Activated CD4-positive, alpha-beta T cell treated with anti-CD3 and anti-CD28 coated beads, Interleukin-2, amount 10 ng/mL, durations not matched to agents 24 days and 14 days (primary cell): ENCODE measurements around the gene MED23. TPM values are rescaled to one million over a fixed set of nuclear protein-coding genes. Genes with fewer than 3 reads are reported as not detected.

Source experiments
- DNase-seq: peaks from one replicate; pipeline ENCODE4 v3.0.0; 2022
- H3K27ac Mint-ChIP-seq: one replicate; pipeline ENCODE4 v1.8.0; 2022; ENCODE audit warnings: mild to moderate bottlenecking, mixed read lengths
- H3K27me3 Mint-ChIP-seq: one replicate; pipeline ENCODE4 v1.8.0; 2022; ENCODE audit warnings: mixed read lengths
- H3K36me3 Mint-ChIP-seq: one replicate; pipeline ENCODE4 v1.8.0; 2022; ENCODE audit warnings: low read depth, mild to moderate bottlenecking, mixed read lengths
- H3K4me1 Mint-ChIP-seq: one replicate; pipeline ENCODE4 v1.8.0; 2021; ENCODE audit warnings: mixed read lengths
- H3K4me3 Mint-ChIP-seq: one replicate; pipeline ENCODE4 v1.8.0; 2022; ENCODE audit warnings: mild to moderate bottlenecking, moderate library complexity, mixed read lengths
- H3K9me3 Mint-ChIP-seq: one replicate; pipeline ENCODE4 v1.8.0; 2021; ENCODE audit warnings: mixed read lengths
- intact Hi-C: fragments of 100-400 bp; cut with micrococcal nuclease; formaldehyde crosslinking; loops from one replicate; pipeline ENCODE4 v1.15.1; 2023
- total RNA-seq: library from RNA; stranded (reverse); gene quantifications from 2 replicates; pipeline ENCODE4 v1.2.3, GENCODE V29; 2022

Gene MED23
- total RNA-seq, 1 donor from 2014 or later = 30.2 TPM

- DNase-seq = no peak
- H3K27ac Mint-ChIP-seq = no peak overlapping the region
- no peaks in the 10 kb centered on the region for H3K36me3 Mint-ChIP-seq
- no peaks in the 10 kb centered on the region for H3K27me3 Mint-ChIP-seq
- H3K4me3 Mint-ChIP-seq = no peak overlapping the region
- peaks cover 2% of the 10 kb centered on the region for H3K4me1 Mint-ChIP-seq
- no peaks in the 10 kb centered on the region for H3K9me3 Mint-ChIP-seq
- intact Hi-C loops = no loop called here
These were observed 24.4 kb upstream of the MED23 start for GRCh38 chr6:131652472-131652871.

DNA sequence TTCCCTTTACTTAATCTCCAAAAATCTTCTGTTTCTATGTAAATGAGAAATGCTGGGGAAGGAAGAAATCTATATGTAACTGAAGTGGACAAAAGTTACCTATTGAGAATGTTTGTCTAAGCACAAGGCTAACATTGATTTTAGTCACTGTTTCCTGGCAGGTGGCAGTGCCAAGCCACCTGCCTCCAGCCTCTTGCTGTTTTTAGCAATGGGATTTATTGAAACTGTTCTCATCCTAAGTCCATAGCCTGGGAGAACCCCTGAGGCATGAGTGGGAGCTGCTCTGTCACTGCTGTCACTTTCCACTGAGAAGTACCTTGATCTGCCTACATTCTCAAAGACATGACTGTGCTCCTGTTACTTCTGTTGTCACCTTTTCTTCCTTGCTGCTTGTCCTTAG, 23.7 kb upstream of the MED23 start:
- H3K9me3 Mint-ChIP-seq = no peaks in the 10 kb centered on the region
- no peak overlapping the region for H3K4me3 Mint-ChIP-seq
- peaks cover 2% of the 10 kb centered on the region for H3K4me1 Mint-ChIP-seq
- DNase-seq = no peak
- H3K27ac Mint-ChIP-seq = no peak overlapping the region
- H3K36me3 Mint-ChIP-seq = no peaks in the 10 kb centered on the region
- intact Hi-C loops = no loop called here
- no peaks in the 10 kb centered on the region for H3K27me3 Mint-ChIP-seq

DNA sequence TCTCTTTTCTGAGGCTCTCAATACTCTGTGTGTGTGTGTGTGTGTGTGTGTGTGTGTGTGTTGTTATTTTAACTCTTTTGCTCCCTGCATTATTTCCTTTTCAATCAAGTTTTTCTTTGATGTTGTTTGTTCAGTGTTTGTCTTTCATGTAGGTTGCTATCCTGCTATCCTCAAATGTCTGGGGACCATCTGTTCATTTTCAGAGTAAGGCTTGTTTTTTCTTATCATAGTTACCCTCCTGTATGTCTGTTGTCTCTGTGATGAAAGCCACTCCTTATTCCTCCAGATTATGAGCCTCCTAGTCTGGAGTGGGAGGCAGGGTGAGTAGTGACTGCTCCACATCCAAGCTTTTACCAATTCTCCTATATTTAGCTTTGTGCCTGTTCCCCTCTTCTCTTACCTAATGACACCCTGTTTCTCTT, 18.2 kb upstream of the MED23 start:
- DNase-seq = no peak
- H3K9me3 Mint-ChIP-seq = no peaks in the 10 kb centered on the region
- no peaks in the 10 kb centered on the region for H3K27me3 Mint-ChIP-seq
- intact Hi-C loops = no loop called here
- H3K36me3 Mint-ChIP-seq = no peaks in the 10 kb centered on the region
- no peak overlapping the region for H3K27ac Mint-ChIP-seq
- peaks cover 2% of the 10 kb centered on the region for H3K4me1 Mint-ChIP-seq
- no peak overlapping the region for H3K4me3 Mint-ChIP-seq

DNA sequence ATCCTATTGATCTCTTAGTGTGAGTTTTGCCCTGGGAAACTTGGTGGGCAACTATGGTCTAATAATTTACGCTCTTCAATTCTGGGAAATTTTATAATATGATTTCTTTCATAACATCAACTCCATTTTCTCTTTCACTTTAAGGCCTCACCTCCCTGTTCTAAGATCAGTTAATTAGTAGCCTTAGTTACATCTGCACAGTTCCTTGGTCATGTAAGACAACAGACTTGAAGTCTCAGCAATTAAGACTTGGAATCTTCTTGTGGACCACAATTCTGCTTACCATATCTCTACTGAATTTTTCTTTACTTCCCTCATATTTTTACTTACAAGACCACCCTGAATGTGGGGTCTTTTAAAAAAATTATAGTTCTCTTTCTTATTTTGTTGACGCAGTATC, 17.8 kb upstream of the MED23 start:
- no peaks in the 10 kb centered on the region for H3K9me3 Mint-ChIP-seq
- intact Hi-C loops = no loop called here
- DNase-seq = no peak
- H3K4me1 Mint-ChIP-seq = peaks cover 2% of the 10 kb centered on the region
- no peak overlapping the region for H3K27ac Mint-ChIP-seq
- no peaks in the 10 kb centered on the region for H3K36me3 Mint-ChIP-seq
- no peak overlapping the region for H3K4me3 Mint-ChIP-seq
- no peaks in the 10 kb centered on the region for H3K27me3 Mint-ChIP-seq

- Mint-ChIP-seq H3K27ac (no peak overlapping the region), H3K27me3 (no peaks in the 10 kb centered on the region), H3K4me3 (no peak overlapping the region), H3K36me3 (no peaks in the 10 kb centered on the region), H3K9me3 (no peaks in the 10 kb centered on the region), H3K4me1 (peaks cover 3% of the 10 kb centered on the region)
- intact Hi-C loops = no loop called here
- no peak for DNase-seq
These were observed 16.9 kb upstream of the MED23 start for GRCh38 chr6:131644921-131645320.

DNA sequence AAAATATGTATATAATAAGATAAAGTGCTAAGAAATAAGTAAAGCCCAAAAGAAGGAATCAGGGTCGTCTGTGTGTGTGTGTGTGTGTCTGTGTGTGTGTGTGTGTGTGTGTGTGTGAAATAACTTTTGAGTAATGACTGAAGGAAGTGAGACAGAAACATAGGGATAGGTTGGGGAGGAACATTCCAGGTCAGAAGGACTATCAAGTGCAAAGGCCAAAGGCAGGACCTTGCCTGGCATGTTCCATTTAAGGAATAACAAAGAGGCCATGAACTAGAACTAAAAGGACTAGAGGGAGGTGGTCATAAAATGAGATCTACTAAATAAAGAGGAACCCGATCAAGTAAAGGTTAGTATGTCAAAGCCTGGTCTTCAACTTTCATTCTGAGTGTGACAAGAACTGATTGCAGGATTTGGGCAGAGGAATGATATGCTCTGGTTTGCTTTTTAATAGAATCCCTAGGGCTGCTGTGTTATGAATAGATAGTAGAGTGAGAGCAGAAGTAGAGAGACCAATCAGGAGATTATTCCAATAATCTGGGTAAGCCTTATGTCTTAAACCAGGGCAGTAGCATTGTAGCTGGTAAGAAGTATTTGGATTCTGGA, 15.9 kb upstream of the MED23 start:
- Mint-ChIP-seq H3K4me3 (no peak overlapping the region), H3K27me3 (no peaks in the 10 kb centered on the region), H3K36me3 (no peaks in the 10 kb centered on the region), H3K4me1 (peaks cover 1% of the 10 kb centered on the region), H3K9me3 (no peaks in the 10 kb centered on the region), H3K27ac (no peak overlapping the region)
- intact Hi-C loops = no loop called here
- no peak for DNase-seq

DNA sequence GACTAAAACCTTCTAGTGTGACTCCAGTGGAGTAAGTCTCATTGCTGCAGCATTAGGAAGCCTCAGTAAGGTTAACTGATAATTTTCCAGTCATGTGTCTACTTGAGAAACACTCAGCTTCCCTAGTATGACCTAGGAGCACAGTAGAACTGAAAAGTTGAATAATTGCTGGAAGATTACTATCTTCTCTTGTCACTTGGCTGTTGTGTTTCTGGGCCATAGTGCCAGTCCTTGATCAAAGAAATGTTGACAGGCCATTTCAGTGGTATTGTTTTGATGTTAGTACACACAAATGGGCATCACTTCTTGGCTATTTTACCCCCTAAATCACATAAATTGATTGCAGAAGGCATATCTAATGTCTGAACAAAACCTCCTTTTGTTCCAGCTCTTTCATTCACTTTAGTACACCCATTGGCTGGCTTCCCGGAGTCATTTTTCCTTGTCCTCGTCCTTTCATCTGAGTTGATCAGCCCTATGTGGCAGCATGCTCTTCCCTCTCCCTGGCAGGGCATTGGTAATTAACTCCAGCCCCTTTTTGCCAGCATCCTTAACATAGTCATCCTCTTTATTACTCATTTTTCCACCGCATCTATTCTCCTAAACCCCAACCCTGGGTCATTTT, 15.1 kb upstream of the MED23 start:
- Mint-ChIP-seq H3K4me3 (no peak overlapping the region), H3K27ac (no peak overlapping the region), H3K27me3 (no peaks in the 10 kb centered on the region), H3K9me3 (no peaks in the 10 kb centered on the region), H3K4me1 (peaks cover 1% of the 10 kb centered on the region), H3K36me3 (no peaks in the 10 kb centered on the region)
- intact Hi-C loops = no loop called here
- no peak for DNase-seq

GRCh38 chr6:131642565-131642964, 14.5 kb upstream of the MED23 start:
- H3K27ac Mint-ChIP-seq = no peak overlapping the region
- intact Hi-C loops = no loop called here
- no peak for DNase-seq
- H3K4me3 Mint-ChIP-seq = no peak overlapping the region
- H3K9me3 Mint-ChIP-seq = no peaks in the 10 kb centered on the region
- H3K4me1 Mint-ChIP-seq = peaks cover 1% of the 10 kb centered on the region
- no peaks in the 10 kb centered on the region for H3K27me3 Mint-ChIP-seq
- no peaks in the 10 kb centered on the region for H3K36me3 Mint-ChIP-seq

- Mint-ChIP-seq H3K36me3 (no peaks in the 10 kb centered on the region), H3K9me3 (no peaks in the 10 kb centered on the region), H3K4me3 (no peak overlapping the region), H3K27me3 (no peaks in the 10 kb centered on the region), H3K4me1 (peaks cover 1% of the 10 kb centered on the region), H3K27ac (no peak overlapping the region)
- DNase-seq = no peak
- intact Hi-C loops = no loop called here
These were observed 13.5 kb upstream of the MED23 start for GRCh38 chr6:131641554-131641953.

DNA sequence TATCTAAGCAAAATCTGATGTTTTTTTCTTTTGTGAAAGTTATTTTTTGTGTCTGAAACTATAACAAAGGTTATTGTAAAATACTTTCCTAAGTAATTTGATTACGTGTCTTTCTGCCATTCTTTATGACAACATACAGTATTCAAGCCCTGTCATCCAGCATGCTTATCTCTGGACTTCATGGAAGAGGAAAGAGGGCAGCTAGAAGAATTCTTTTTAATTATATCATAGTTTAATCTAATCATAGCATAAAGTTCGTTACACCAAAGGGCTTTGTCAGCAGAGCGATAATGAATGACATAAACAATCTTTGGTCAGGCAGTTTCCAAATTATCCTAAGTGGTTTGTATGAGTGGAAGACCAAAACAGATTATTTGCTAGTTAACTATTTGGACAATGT, 12.5 kb upstream of the MED23 start:
- H3K4me3 Mint-ChIP-seq = no peak overlapping the region
- DNase-seq = no peak
- H3K9me3 Mint-ChIP-seq = no peaks in the 10 kb centered on the region
- H3K4me1 Mint-ChIP-seq = peaks cover 1% of the 10 kb centered on the region
- peak overlapping the region; percentile 14 for H3K27ac Mint-ChIP-seq
- H3K27me3 Mint-ChIP-seq = no peaks in the 10 kb centered on the region
- intact Hi-C loops = loop anchor here (1.0 kb wide), 1 partner anchor 48 kb away; no protein-coding TSS in a partner anchor
- no peaks in the 10 kb centered on the region for H3K36me3 Mint-ChIP-seq

GRCh38 chr6:131640100-131640499, 12.1 kb upstream of the MED23 start:
- Mint-ChIP-seq H3K27me3 (no peaks in the 10 kb centered on the region), H3K4me1 (peaks cover 1% of the 10 kb centered on the region), H3K27ac (peak overlapping the region; percentile 75), H3K4me3 (no peak overlapping the region), H3K9me3 (no peaks in the 10 kb centered on the region), H3K36me3 (no peaks in the 10 kb centered on the region)
- DNase-seq = no peak
- intact Hi-C loops = loop anchor here (1.0 kb wide), 1 partner anchor 48 kb away; no protein-coding TSS in a partner anchor

GRCh38 chr6:131638013-131638412, 10.0 kb upstream of the MED23 start:
- intact Hi-C loops = no loop called here
- Mint-ChIP-seq H3K9me3 (no peaks in the 10 kb centered on the region), H3K27ac (no peak overlapping the region), H3K27me3 (no peaks in the 10 kb centered on the region), H3K4me1 (peaks cover 1% of the 10 kb centered on the region), H3K4me3 (no peak overlapping the region), H3K36me3 (no peaks in the 10 kb centered on the region)
- DNase-seq = no peak

DNA sequence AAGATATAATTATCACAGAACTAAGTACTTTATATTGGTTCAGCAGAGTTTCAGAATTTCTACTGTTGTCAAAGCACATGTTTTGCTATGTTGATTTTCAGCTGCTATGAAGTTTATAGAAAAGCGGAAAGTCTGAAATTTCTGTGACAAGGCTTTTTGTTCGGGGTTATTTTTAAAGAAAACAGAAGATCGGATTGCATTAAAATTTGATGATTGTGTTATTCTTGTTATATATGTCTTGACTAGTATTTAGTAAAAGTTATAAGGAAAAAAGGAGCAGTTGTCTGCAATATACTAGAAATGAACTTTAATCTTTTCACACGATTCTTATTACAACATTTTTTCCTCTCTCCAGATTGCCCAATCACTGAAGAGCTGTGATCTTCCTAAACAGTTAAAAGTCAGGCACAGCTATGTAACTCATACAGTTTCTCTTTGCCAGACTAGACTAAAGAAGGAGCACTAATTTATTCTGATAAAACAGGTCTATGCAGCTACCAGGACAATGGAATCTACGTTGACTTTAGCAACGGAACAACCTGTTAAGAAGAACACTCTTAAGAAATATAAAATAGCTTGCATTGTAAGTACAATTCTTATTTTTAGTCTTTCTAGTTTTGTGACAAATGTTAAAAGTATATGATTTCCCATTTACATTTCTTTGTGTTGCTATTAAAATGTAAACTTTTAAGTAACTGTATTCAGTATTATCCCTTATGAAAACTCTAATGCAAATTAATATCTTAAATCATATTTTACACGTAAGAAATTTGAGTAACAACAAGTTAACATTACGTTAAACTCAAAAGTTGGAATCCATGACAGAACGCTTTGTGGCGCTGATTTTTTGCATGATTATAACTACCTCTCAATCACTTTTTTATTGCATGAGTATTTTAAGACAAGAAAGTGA, 9.1 kb upstream of the MED23 start, which contains the start of gene ENPP3:
ENPP3 (plus strand) TSS at position 423 of the 913 bp plus-strand sequence; CDS start at position 506, 83 bp downstream.
- Mint-ChIP-seq H3K4me3 (no peak within 1 kb of the TSS), H3K9me3 (no peaks in the 10 kb centered on the region), H3K4me1 (peaks cover 1% of the 10 kb centered on the region), H3K36me3 (no peaks in the 10 kb centered on the region), H3K27me3 (no peaks in the 10 kb centered on the region), H3K27ac (no peak within 1 kb of the TSS)
- intact Hi-C loops = no loop called here
- no peak for DNase-seq
